Hepatocyte (in vitro differentiated cells): ENCODE results near the gene IKZF2. TPM values are rescaled to one million over a fixed set of nuclear protein-coding genes. Genes with fewer than 3 reads are reported as not detected.

Experiments
- DNase-seq: peaks from one replicate; pipeline ENCODE4 v3.0.0-alpha.2; 2016; ENCODE audit warnings: low spot score
- H2AFZ ChIP-seq: fragments of 200-600 bp; sonication (generic); 2 replicates; pipeline ENCODE4 v1.6.0; 2016; ENCODE audit warnings: antibody characterized with exemption, mild to moderate bottlenecking
- H3K27ac ChIP-seq: fragments of 200-600 bp; sonication (generic); 2 replicates; pipeline ENCODE4 v1.5.1; 2016; ENCODE audit warnings: mild to moderate bottlenecking
- H3K27me3 ChIP-seq: fragments of 200-600 bp; sonication (generic); 2 replicates; pipeline ENCODE4 v1.6.1; 2016
- H3K36me3 ChIP-seq: fragments of 200-600 bp; sonication (generic); replicated peaks from 2 replicates; pipeline ENCODE4 v1.5.1; 2016; ENCODE audit warnings: low read depth; ENCODE audit not compliant: insufficient read depth
- H3K4me1 ChIP-seq: fragments of 200-600 bp; sonication (generic); 2 replicates; pipeline ENCODE4 v1.5.1; 2016; ENCODE audit warnings: mild to moderate bottlenecking, moderate library complexity; ENCODE audit not compliant: insufficient read depth
- H3K4me2 ChIP-seq: fragments of 200-600 bp; sonication (generic); 2 replicates; pipeline ENCODE4 v1.6.0; 2016
- H3K4me3 ChIP-seq: fragments of 200-600 bp; sonication (generic); 2 replicates; pipeline ENCODE4 v1.5.1; 2016; ENCODE audit warnings: mild to moderate bottlenecking
- H3K79me2 ChIP-seq: fragments of 200-600 bp; sonication (generic); 2 replicates; pipeline ENCODE4 v1.6.0; 2017; ENCODE audit warnings: mild to moderate bottlenecking
- H3K9me2 ChIP-seq: fragments of 200-600 bp; sonication (generic); replicated peaks from 2 replicates; pipeline ENCODE4 v1.6.0; 2017; ENCODE audit warnings: mild to moderate bottlenecking; ENCODE audit not compliant: insufficient read depth
- H3K9me3 ChIP-seq: fragments of 200-600 bp; sonication (generic); 2 replicates; pipeline ENCODE4 v1.5.1; 2016; ENCODE audit warnings: low read depth, mild to moderate bottlenecking
- H4K20me1 ChIP-seq: fragments of 200-600 bp; sonication (generic); 2 replicates; pipeline ENCODE4 v1.6.0; 2016; ENCODE audit warnings: mild to moderate bottlenecking; ENCODE audit not compliant: insufficient read depth, poor library complexity, severe bottlenecking
- CTCF ChIP-seq: fragments of 200-600 bp; sonication (generic); IDR thresholded peaks from 2 replicates; pipeline ENCODE4 v1.5.1; 2016; ENCODE audit warnings: antibody characterized with exemption, mild to moderate bottlenecking; ENCODE audit not compliant: poor library complexity
- EZH2 ChIP-seq: fragments of 200-600 bp; sonication (generic); IDR thresholded peaks from 2 replicates; pipeline ENCODE4 v1.6.1; 2016; ENCODE audit warnings: antibody characterized with exemption, mild to moderate bottlenecking, borderline replicate concordance
- EZH2phosphoT487 ChIP-seq: fragments of 200-600 bp; sonication (generic); IDR thresholded peaks from one replicate; pipeline ENCODE4 v1.6.1; 2018; ENCODE audit warnings: antibody characterized with exemption, mild to moderate bottlenecking, low read depth, moderate library complexity; ENCODE audit not compliant: unreplicated experiment, severe bottlenecking
- WGBS: methylation state at CpG from one replicate; pipeline ENCODE4 v1.1.6; 2016; ENCODE audit warnings: low lambda C conversion rate; ENCODE audit errors: missing lambda C conversion rate; 5-methylcytosine and 5-hydroxymethylcytosine counted together
- polyA plus RNA-seq: library from polyadenylated mRNA; unstranded; fragments of >200 nt; fragmentation: Nextera tagmentation; extraction: Ambion mirVana; gene quantifications from 2 replicates; pipeline ENCODE4 v1.2.1, GENCODE V29; 2016
- total RNA-seq: library from RNA; depleted of rRNA; stranded (reverse); fragments of >200 nt; gene quantifications from 2 replicates; pipeline ENCODE4 v1.2.3, GENCODE V29; 2014

IKZF2 gene
- total and polyA plus RNA-seq, 2 experiments from 2014 or later = 1.4 to 13.1 TPM

DNA sequence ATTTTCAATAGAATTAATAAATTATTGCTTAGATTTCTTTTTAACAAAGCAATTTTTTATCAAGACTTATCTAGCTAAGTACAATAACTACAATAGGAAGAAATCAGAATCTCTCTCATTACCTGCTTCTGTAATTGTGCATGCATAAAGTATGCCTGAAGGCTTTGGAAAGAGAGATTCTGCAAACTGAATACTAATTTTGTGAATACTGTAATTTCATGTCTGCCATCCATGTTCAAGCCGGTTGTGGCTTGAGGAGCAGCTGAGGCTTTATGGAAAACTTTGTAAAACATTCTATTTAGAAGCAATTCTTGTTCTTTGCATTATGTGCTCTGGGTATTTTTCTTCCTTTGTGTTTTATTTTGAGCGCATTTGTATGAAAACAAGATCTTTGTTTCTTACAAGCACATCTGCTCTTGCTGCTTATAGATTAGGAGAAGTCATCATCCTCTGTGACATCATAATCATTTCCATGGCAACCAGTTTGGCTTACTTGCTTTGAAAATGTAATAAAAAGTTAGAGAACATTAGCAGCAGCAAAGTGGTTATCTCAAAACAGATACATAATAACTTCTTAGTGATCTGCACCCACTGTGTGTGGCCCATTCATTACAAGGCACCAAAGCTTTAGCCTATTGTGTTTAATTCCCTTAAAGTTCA lies 16.0 kb upstream of the IKZF2 start:
- 89% methylated on average over 2 of the region's 2 CpGs for WGBS
- H3K27me3 ChIP-seq = no peaks in the 10 kb centered on the region
- H3K9me3 ChIP-seq = no peaks in the 10 kb centered on the region
- H3K36me3 ChIP-seq = no peaks in the 10 kb centered on the region
- H2AFZ ChIP-seq = no peak overlapping the region
- H3K27ac ChIP-seq = no peak overlapping the region
- TF ChIP-seq EZH2phosphoT487 = no peak
- TF ChIP-seq EZH2 = no peak
- TF ChIP-seq CTCF = no peak
- H4K20me1 ChIP-seq = no peaks in the 10 kb centered on the region
- no peaks in the 10 kb centered on the region for H3K79me2 ChIP-seq
- H3K4me2 ChIP-seq = no peak overlapping the region
- DNase-seq = no peak
- no peak overlapping the region for H3K4me3 ChIP-seq
- no peaks in the 10 kb centered on the region for H3K9me2 ChIP-seq
- no peaks in the 10 kb centered on the region for H3K4me1 ChIP-seq

DNA sequence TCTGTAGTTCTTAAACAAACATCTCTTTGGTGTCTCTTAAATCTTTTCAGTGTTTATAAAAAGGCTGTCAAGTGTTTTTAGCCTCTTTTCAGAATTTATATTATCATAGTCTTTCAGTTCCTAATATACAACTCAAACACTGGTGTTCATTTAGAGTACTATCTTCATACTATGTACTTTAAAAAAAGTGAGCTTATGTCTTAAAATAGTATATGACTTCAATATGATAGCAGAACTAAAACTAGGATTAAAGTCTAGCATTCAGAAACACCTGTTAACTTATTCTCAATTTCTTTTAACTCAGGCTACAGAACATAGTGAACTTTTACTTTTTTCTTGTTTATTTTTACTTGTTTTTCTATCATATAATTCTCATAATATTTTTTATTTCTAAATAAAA lies 14.7 kb upstream of the IKZF2 start:
- Histone ChIP-seq H4K20me1 (no peaks in the 10 kb centered on the region), H3K4me3 (no peak overlapping the region), H2AFZ (no peak overlapping the region), H3K36me3 (no peaks in the 10 kb centered on the region), H3K4me1 (peaks cover 4% of the 10 kb centered on the region), H3K27me3 (no peaks in the 10 kb centered on the region), H3K27ac (no peak overlapping the region), H3K4me2 (no peak overlapping the region), H3K79me2 (no peaks in the 10 kb centered on the region), H3K9me3 (no peaks in the 10 kb centered on the region), H3K9me2 (no peaks in the 10 kb centered on the region)
- TF ChIP-seq CTCF (no peak), EZH2 (no peak), EZH2phosphoT487 (no peak)
- no peak for DNase-seq

- no peaks in the 10 kb centered on the region for H3K36me3 ChIP-seq
- no peak for DNase-seq
- peaks cover 4% of the 10 kb centered on the region for H3K4me1 ChIP-seq
- no peak overlapping the region for H3K27ac ChIP-seq
- H3K9me2 ChIP-seq = no peaks in the 10 kb centered on the region
- H3K27me3 ChIP-seq = no peaks in the 10 kb centered on the region
- no peaks in the 10 kb centered on the region for H4K20me1 ChIP-seq
- TF ChIP-seq EZH2phosphoT487 (no peak), EZH2 (no peak), CTCF (no peak)
- H3K79me2 ChIP-seq = no peaks in the 10 kb centered on the region
- H3K4me3 ChIP-seq = no peak overlapping the region
- no peak overlapping the region for H2AFZ ChIP-seq
- H3K9me3 ChIP-seq = no peaks in the 10 kb centered on the region
- no peak overlapping the region for H3K4me2 ChIP-seq
Observed at GRCh38 chr2:213164263-213164662, 12.9 kb upstream of the IKZF2 start.
